ENCODE measurements around the gene ELL2.
A peak's percentile ranks its signal among the peaks of the same experiment; 100 is the strongest.

- TF ChIP-seq POLR2A (IDR thresholded peaks at IDR 0.05; ENCODE audit: low read length) = peak; percentile 63
- peak; percentile 63 for TF ChIP-seq GATA1 (IDR thresholded peaks at IDR 0.05; ENCODE audit: low read depth, low read length)
Observed at GRCh38 chr5:95934207-95934804, 27.3 kb downstream of the ELL2 start.

Measured in erythroblast (primary cell).